Gastrocnemius medialis (tissue), 4 donors: ENCODE data around the gene PRDM16. TPM values are rescaled to one million over a fixed set of nuclear protein-coding genes. Genes with fewer than 3 reads are reported as not detected.

Experiments used
- ATAC-seq, 2 donors: fragments of 150-250 bp; one replicate each; pipeline ENCODE4 v1.9.1; 2016
- DNase-seq, 2 donors: peaks; one replicate each; pipeline ENCODE4 v3.0.0-alpha.2; 2019
- H3K27ac ChIP-seq, 4 donors: fragments of 200-600 bp; sonication (generic); 1 replicate in 1 of 4; 2 replicates in 3 of 4; pipeline ENCODE4 v1.5.1; 2016 to 2018; ENCODE audit warnings: mild to moderate bottlenecking in 2 of 4, moderate library complexity in 1 of 4
- H3K27me3 ChIP-seq, 3 donors: fragments of 200-600 bp; sonication (generic) in 2 of 3; 1 replicate in 1 of 3; 2 replicates in 2 of 3; pipeline versions ENCODE4 v1.5.1 to v1.6.0; 2016 to 2019; ENCODE audit warnings: mild to moderate bottlenecking in 1 of 3, moderate library complexity in 1 of 3
- H3K36me3 ChIP-seq, 2 donors: fragments of 200-600 bp; sonication (generic) in 1 of 2; one replicate each; pipeline ENCODE4 v1.5.1; 2017 to 2018
- H3K4me1 ChIP-seq, 2 donors: fragments of 200-600 bp; sonication (generic) in 1 of 2; one replicate each; pipeline ENCODE4 v1.5.1; 2016 to 2017; ENCODE audit warnings: mild to moderate bottlenecking in 2 of 2
- H3K4me3 ChIP-seq, 4 donors: fragments of 200-600 bp; sonication (generic) in 3 of 4; 1 replicate in 1 of 4; 2 replicates in 3 of 4; pipeline ENCODE4 v1.5.1; 2016 to 2019; ENCODE audit warnings: mild to moderate bottlenecking in 2 of 4
- H3K9me3 ChIP-seq, 3 donors: fragments of 200-600 bp; sonication (generic) in 2 of 3; 1 replicate in 1 of 3; 2 replicates in 2 of 3; pipeline ENCODE4 v1.5.1; 2016 to 2019
- POLR2A ChIP-seq, 2 donors: fragments of 450-650 bp; IDR thresholded peaks; one replicate each; pipeline ENCODE4 v1.6.1; 2017; ENCODE audit warnings: antibody characterized with exemption in 2 of 2, mild to moderate bottlenecking in 2 of 2, moderate library complexity in 2 of 2
- in situ Hi-C, 4 donors: fragments of 200-750 bp; cut with MboI; loops; one replicate each; pipeline versions ENCODE4 v1.15.0 to v1.8.0; 2017; ENCODE audit warnings: low sequenced_read_pairs in 4 of 4
- intact Hi-C: fragments of 100-400 bp; cut with DNase I; formaldehyde crosslinking; loops from one replicate; pipeline ENCODE4 v1.15.1; 2023; ENCODE audit warnings: low total_unique reads
- total RNA-seq, 4 donors: library from RNA; depleted of rRNA; stranded (reverse); fragments of >200 nt; gene quantifications; one replicate each; pipeline versions ENCODE4 v1.1.0 to v1.2.3, GENCODE V29; 2016
- TF ChIP-seq, protein P1 (sequence below), 5 experiments: fragments of 450-650 bp in 3 of 5; fragments of 200-600 bp in 2 of 5; sonication (generic) in 2 of 5; IDR thresholded peaks in 4 of 5; conservative IDR thresholded peaks in 1 of 5; 1 replicate in 4 of 5; 2 replicates in 1 of 5; pipeline ENCODE4 v1.5.1; 2016 to 2019; ENCODE audit warnings: antibody characterized with exemption in 5 of 5, mild to moderate bottlenecking in 3 of 5, moderate library complexity in 3 of 5

The PRDM16 gene
- total RNA-seq, 4 donors from 2014 or later, result 0.03 to 0.19 (median 0.17) TPM

DNA sequence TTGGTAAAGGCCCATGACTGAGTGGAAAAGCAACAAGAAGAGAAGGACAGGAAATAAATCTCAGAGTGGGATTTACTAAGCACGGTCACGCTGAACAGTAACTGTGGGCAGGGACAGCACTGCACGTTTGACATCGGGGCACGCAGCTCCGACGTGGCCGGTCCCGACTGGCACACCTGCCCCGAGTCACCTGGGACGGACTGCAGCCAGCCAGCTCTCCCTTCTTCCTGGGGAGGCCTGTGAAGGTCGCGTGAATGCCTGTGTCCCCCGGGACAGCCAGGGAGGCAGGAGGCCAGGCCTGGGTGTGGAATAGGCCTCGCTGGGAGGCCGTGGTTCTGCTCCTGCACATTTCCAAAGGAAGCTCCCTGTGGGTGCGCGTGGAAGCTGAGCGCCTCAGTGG is 140.2 kb downstream of the PRDM16 start:
- Histone ChIP-seq H3K4me1 (no peaks in the 10 kb centered on the region), H3K27me3 (peaks cover 0 to 9% (median 0%) of the 10 kb centered on the region in 3 donors), H3K4me3 (no peak overlapping the region), H3K36me3 (no peaks in the 10 kb centered on the region), H3K27ac (no peak overlapping the region), H3K9me3 (no peaks in the 10 kb centered on the region)
- intact Hi-C loops, result no loop called here
- no peak for ATAC-seq
- TF ChIP-seq POLR2A (IDR thresholded peaks at IDR 0.05), result no peak
- TF ChIP-seq, protein P1, sequence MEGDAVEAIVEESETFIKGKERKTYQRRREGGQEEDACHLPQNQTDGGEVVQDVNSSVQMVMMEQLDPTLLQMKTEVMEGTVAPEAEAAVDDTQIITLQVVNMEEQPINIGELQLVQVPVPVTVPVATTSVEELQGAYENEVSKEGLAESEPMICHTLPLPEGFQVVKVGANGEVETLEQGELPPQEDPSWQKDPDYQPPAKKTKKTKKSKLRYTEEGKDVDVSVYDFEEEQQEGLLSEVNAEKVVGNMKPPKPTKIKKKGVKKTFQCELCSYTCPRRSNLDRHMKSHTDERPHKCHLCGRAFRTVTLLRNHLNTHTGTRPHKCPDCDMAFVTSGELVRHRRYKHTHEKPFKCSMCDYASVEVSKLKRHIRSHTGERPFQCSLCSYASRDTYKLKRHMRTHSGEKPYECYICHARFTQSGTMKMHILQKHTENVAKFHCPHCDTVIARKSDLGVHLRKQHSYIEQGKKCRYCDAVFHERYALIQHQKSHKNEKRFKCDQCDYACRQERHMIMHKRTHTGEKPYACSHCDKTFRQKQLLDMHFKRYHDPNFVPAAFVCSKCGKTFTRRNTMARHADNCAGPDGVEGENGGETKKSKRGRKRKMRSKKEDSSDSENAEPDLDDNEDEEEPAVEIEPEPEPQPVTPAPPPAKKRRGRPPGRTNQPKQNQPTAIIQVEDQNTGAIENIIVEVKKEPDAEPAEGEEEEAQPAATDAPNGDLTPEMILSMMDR (IDR thresholded peaks at IDR 0.05 in 4 of 5, conservative IDR thresholded peaks at IDR 0.05 in 1 of 5), result no peak
- DNase-seq, result no peak
- in situ Hi-C loops, result no loop called here

DNA sequence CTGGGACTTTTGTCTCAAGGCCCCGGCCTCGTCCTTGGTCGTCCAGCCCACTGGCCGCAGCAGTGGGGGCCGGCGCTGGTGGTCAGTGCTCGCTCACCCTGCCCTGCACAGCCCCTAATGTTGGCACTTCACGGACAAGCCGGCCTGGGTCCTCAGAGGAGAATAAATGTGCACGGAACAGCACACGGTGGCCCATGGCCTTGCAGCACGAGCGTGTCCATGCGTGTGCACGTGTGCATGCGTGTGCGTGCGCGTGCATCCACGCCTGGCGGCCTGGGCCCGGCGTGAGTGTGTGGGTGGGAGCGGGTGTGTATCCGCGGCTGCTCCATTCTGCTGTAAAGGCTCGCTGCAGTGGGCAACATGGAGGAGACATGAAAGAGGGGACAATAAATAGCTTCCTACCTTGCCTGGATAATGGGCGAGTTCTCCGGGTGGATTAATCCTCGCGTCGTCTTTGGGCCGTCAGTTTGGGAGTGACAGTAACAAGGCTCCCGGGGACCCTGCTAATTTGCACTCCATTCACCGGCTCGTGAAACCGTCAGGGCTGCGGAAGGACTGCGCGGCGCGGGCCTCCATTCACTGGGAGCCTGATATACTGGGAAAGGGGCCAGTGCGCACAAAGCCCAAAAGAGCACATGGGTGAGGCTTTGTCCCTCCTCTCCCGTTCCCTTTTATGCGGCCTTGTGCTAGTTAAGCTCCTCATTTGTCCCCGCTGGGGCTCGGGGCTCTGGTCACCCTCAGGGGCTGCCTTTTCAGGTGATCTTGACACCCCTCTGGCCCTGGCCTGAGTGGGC is 142.8 kb downstream of the PRDM16 start:
- no peaks in the 10 kb centered on the region for H3K9me3 ChIP-seq
- in situ Hi-C loops, result no loop called here
- H3K4me3 ChIP-seq, result no peak overlapping the region
- TF ChIP-seq, protein P1 (IDR thresholded peaks at IDR 0.05 in 4 of 5, conservative IDR thresholded peaks at IDR 0.05 in 1 of 5), result no peak
- no peak for TF ChIP-seq POLR2A (IDR thresholded peaks at IDR 0.05)
- DNase-seq (no peak), ATAC-seq (no peak)
- intact Hi-C loops, result no loop called here
- no peak overlapping the region for H3K27ac ChIP-seq
- no peaks in the 10 kb centered on the region for H3K4me1 ChIP-seq
- H3K36me3 ChIP-seq, result no peaks in the 10 kb centered on the region
- H3K27me3 ChIP-seq, result peaks cover 6 to 18% (median 7%) of the 10 kb centered on the region in 3 donors

DNA sequence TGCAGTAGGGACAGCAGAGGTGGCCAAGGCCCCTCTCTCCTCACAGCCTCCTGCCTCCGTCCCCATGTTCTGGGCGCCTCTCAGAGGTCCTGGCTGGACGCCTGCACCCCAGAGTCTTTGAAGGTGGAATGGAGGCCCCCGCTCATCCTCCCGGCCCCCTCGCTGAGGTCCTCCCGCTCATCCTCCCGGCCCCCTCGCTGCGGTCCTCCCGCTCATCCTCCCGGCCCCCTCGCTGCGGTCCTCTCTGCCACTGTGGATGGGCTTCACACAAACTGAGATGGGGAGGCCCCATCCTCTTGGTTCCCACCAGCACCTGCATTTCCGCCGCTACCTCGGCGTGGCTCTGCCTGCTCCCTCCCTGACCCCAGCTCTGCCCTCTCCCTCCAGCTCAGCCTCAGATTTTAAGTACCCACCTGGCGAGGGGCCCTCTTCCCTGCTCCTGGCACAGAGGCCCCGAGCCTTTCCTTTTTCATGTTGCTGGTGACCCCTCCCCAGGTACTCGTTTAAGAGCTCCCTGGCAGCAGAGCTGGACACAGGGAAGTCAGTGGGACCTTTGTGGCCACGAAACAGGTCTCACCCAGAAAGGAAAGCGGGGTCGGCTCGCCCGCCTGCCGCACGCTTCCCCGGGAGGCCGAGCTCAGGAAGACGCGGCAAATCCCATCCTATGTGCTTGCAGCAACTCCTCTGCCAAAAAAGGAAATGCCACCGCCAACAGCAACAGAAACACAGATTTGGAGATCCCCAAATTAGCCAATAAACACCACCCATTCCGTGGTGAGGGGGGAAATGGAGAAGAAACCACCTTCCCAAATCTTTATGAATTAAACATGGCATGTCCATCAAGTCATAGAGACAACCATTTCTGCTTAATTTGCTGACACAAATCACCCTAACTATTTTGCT is 143.7 kb downstream of the PRDM16 start:
- TF ChIP-seq POLR2A (IDR thresholded peaks at IDR 0.05), result no peak
- TF ChIP-seq, protein P1 (IDR thresholded peaks at IDR 0.05 in 4 of 5, conservative IDR thresholded peaks at IDR 0.05 in 1 of 5), result no peak
- Histone ChIP-seq H3K27ac (no peak overlapping the region), H3K9me3 (no peaks in the 10 kb centered on the region), H3K27me3 (peaks cover 9 to 24% (median 12%) of the 10 kb centered on the region in 3 donors), H3K36me3 (no peaks in the 10 kb centered on the region), H3K4me1 (peaks cover 2 to 5% of the 10 kb centered on the region in 2 donors), H3K4me3 (no peak overlapping the region)
- intact Hi-C loops (no loop called here), in situ Hi-C loops (no loop called here)
- DNase-seq, result no peak
- no peak for ATAC-seq

DNA sequence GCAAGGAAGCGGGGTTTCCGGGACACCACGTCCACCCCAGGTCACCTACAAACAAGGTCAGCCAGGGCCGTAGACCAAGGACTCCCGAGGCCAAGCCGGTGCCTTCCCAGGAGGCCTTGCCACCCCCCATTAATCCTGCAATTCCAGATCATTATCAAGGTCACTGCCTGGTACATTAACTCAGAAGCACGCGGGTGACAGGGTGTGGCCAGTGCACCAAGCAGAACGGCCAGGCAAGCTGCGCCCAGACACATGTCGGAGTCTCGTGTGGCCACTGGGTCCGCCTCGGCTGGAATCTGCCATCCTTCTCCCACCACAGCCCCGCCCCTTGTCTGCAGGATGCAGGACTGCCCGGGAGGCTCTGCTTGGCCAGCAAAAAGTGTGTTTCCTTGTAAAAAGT is 144.7 kb downstream of the PRDM16 start:
- DNase-seq (no peak), ATAC-seq (no peak)
- Histone ChIP-seq H3K4me1 (peaks cover 4 to 6% of the 10 kb centered on the region in 2 donors), H3K27me3 (peaks cover 14 to 26% (median 18%) of the 10 kb centered on the region in 3 donors), H3K27ac (no peak overlapping the region), H3K36me3 (no peaks in the 10 kb centered on the region), H3K9me3 (no peaks in the 10 kb centered on the region), H3K4me3 (no peak overlapping the region)
- TF ChIP-seq POLR2A (IDR thresholded peaks at IDR 0.05), result no peak
- TF ChIP-seq, protein P1 (IDR thresholded peaks at IDR 0.05 in 4 of 5, conservative IDR thresholded peaks at IDR 0.05 in 1 of 5), result no peak
- intact Hi-C loops (no loop called here), in situ Hi-C loops (no loop called here)
